CD4-positive, alpha-beta T cell treated with Interleukin-2 at 100 ng/mL for 4 hours (primary cell): Measurements from ENCODE around the gene ABCA8.
"Not testable (repeated sequence)": the region's sequence is repeated elsewhere in the genome, so short reads cannot be mapped to it uniquely, and the experiment has no call there.

ENCODE experiments used
- DNase-seq: peaks from one replicate; pipeline ENCODE4 v3.0.0-alpha.2; 2020; ENCODE audit warnings: low spot score

ABCA8 gene

GRCh38 chr17:68955181-68955841, at the start of gene ABCA8:
Gene ABCA8, minus strand, starts transcription at chr17:68955392. Its CDS starts 13,358 bp downstream, at chr17:68942034.
- DNase-seq, result no peak

GRCh38 chr17:69004759-69005158, 49.6 kb upstream of the ABCA8 start:
- not testable (repeated sequence) for DNase-seq

GRCh38 chr17:68999743-69000142, 44.6 kb upstream of the ABCA8 start:
- DNase-seq, result not testable (repeated sequence)

GRCh38 chr17:68993112-68993511, 37.9 kb upstream of the ABCA8 start:
- DNase-seq, result no peak

- DNase-seq, result no peak
These were observed 32.8 kb upstream of the ABCA8 start for GRCh38 chr17:68987966-68988365.

GRCh38 chr17:68981288-68981687, 26.1 kb upstream of the ABCA8 start:
- DNase-seq, result no peak

GRCh38 chr17:68973098-68973846, 18.1 kb upstream of the ABCA8 start:
- DNase-seq, result no peak

GRCh38 chr17:68972119-68972704, 17.0 kb upstream of the ABCA8 start:
- no peak for DNase-seq

GRCh38 chr17:68969101-68969500, 13.9 kb upstream of the ABCA8 start:
- DNase-seq, result no peak

- no peak for DNase-seq
These were observed 8.8 kb upstream of the ABCA8 start for GRCh38 chr17:68963958-68964357.

GRCh38 chr17:68961214-68961882, 6.2 kb upstream of the ABCA8 start:
- no peak for DNase-seq

- DNase-seq, result not testable (repeated sequence)
These were observed 3.9 kb upstream of the ABCA8 start for GRCh38 chr17:68959117-68959516.

GRCh38 chr17:68957944-68958343, 2.8 kb upstream of the ABCA8 start:
- DNase-seq, result no peak

- DNase-seq, result no peak
These were observed 871 bp downstream of the ABCA8 start for GRCh38 chr17:68954146-68954896.

- no peak for DNase-seq
These were observed 1.7 kb downstream of the ABCA8 start for GRCh38 chr17:68953340-68953997.

GRCh38 chr17:68950725-68951124, 4.5 kb downstream of the ABCA8 start:
- no peak for DNase-seq

GRCh38 chr17:68947868-68948267, 7.3 kb downstream of the ABCA8 start:
- not testable (repeated sequence) for DNase-seq

- DNase-seq, result no peak
These were observed 10.7 kb downstream of the ABCA8 start for GRCh38 chr17:68944435-68945035.

- DNase-seq, result not testable (repeated sequence)
These were observed 11.4 kb downstream of the ABCA8 start for GRCh38 chr17:68943812-68944182.

GRCh38 chr17:68943123-68943811, 11.9 kb downstream of the ABCA8 start:
- no peak for DNase-seq
